Skeletal muscle tissue (tissue), 4 donors: ENCODE data around the gene NPAS2. TPM values are rescaled to one million over a fixed set of nuclear protein-coding genes. Genes with fewer than 3 reads are reported as not detected.
A peak's percentile ranks its signal among the peaks of the same experiment; 100 is the strongest.

ENCODE experiments used
- H3K27ac ChIP-seq: one replicate; pipeline ENCODE4 v1.7.0; 2013; ENCODE audit warnings: mild to moderate bottlenecking, low read depth, low read length, inconsistent platforms
- H3K27me3 ChIP-seq, 3 donors: one replicate each; pipeline ENCODE4 v1.7.0; 2013; ENCODE audit warnings: low read length in 3 of 3; ENCODE audit not compliant: control insufficient read depth in 3 of 3, insufficient read depth in 3 of 3
- H3K36me3 ChIP-seq, 3 donors: one replicate each; pipeline ENCODE4 v1.7.0; 2013; ENCODE audit warnings: low read length in 3 of 3; ENCODE audit not compliant: control insufficient read depth in 3 of 3, insufficient read depth in 3 of 3
- H3K4me1 ChIP-seq, 3 donors: one replicate each; pipeline ENCODE4 v1.7.0; 2013; ENCODE audit warnings: low read length in 3 of 3, mild to moderate bottlenecking in 3 of 3; ENCODE audit not compliant: control insufficient read depth in 3 of 3, insufficient read depth in 3 of 3
- H3K4me3 ChIP-seq, 3 donors: one replicate each; pipeline ENCODE4 v1.7.0; 2013; ENCODE audit warnings: low read length in 3 of 3
- H3K9ac ChIP-seq, 3 donors: one replicate each; pipeline ENCODE4 v1.7.0; 2013; ENCODE audit warnings: low read length in 3 of 3, mild to moderate bottlenecking in 3 of 3, moderate library complexity in 2 of 3, low read depth in 1 of 3
- H3K9me3 ChIP-seq, 3 donors: one replicate each; pipeline ENCODE4 v1.7.0; 2013; ENCODE audit warnings: low read length in 3 of 3; ENCODE audit not compliant: control insufficient read depth in 3 of 3
- total RNA-seq: library from RNA; depleted of rRNA; stranded (reverse); fragments of >200 nt; gene quantifications from one replicate; pipeline ENCODE4 v1.2.3, GENCODE V29; 2014
- donor health status: Osteomylitis.

Gene NPAS2
- total RNA-seq, 1 donor from 2014 or later = 7.8 TPM

GRCh38 chr2:101030866-101031554, 211.1 kb downstream of the NPAS2 start:
- peak overlapping the region in 1 of 3 donors; percentile 16 for H3K9ac ChIP-seq
- H3K4me3 ChIP-seq = no peak overlapping the region
- peaks cover 79 to 82% (median 80%) of the 10 kb centered on the region in 3 donors for H3K36me3 ChIP-seq
- peaks cover 0 to 4% (median 0%) of the 10 kb centered on the region in 3 donors for H3K4me1 ChIP-seq
- H3K9me3 ChIP-seq = no peaks in the 10 kb centered on the region
- no peaks in the 10 kb centered on the region for H3K27me3 ChIP-seq
- H3K27ac ChIP-seq = no peak overlapping the region

DNA sequence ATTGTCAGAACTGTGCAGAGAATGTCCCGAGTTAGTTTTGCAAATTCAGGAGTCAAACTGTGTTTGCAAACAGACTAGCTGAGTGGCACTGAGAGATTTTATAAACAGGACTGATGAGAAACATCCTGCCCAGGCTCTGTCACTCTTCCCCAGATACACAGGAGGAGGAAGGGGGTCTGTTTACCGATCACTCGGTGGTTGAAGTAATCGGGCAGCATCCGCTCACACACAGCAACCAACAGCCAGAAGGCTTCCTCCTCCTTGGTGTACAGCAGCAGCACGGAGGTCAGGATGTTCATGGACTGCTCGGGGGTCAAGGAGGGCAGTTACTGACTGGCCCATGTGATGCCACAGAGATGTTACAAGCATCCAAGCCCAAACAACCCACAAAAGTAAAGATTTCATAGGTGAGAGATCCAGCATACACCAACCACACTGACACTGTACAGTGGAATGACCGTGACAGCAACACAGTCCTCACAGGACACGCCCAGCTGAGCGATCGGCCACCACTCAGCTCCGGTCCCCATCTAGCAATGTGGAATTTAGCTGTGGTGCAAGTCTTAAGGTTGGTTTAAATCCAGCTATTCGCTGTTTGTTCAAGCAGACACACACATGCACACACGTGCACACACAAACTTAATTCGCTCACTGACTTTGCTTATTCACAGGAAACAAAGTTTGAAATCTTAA, 212.3 kb downstream of the NPAS2 start:
- no peaks in the 10 kb centered on the region for H3K27me3 ChIP-seq
- no peak overlapping the region for H3K27ac ChIP-seq
- H3K36me3 ChIP-seq = peaks cover 75 to 78% (median 77%) of the 10 kb centered on the region in 3 donors

GRCh38 chr2:101036562-101036961, 216.6 kb downstream of the NPAS2 start:
- Histone ChIP-seq H3K27ac (no peak overlapping the region), H3K4me3 (no peak overlapping the region), H3K9me3 (no peaks in the 10 kb centered on the region), H3K36me3 (peaks cover 69 to 74% (median 70%) of the 10 kb centered on the region in 3 donors), H3K4me1 (no peaks in the 10 kb centered on the region), H3K27me3 (no peaks in the 10 kb centered on the region), H3K9ac (no peak overlapping the region)

More for the DNA sequence above, 212.3 kb downstream of the NPAS2 start:
- Histone ChIP-seq H3K4me1 (peaks cover 0 to 4% (median 0%) of the 10 kb centered on the region in 3 donors), H3K9ac (no peak overlapping the region), H3K4me3 (no peak overlapping the region), H3K9me3 (no peaks in the 10 kb centered on the region)

DNA sequence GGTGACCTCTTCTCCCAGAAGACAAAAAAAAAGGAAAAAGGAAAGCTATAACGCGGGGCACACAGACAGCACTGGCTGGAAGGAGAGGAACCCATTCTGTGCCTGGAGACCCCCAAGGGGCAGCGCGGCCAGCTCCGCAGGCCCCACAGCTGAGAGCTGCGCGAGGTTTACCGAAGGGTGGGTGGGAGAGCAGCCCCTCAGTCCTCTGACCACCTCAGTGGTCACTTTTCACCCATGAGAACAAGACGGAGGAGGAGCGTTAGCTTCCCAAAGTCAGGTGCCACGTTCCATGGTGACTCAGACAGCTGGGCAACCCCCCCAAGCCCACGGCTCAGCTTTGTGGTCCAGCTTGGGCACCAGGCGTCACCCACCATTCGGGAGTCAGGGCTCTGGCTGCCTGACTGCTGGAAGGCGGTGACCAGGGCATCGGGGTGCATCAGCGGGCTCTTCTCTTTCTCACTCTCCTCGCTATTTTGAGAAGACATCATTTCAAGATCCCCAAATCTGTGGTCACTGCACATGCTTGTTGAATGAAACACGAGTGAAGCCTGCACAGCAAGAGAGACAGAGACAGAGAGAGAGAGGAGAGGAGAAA, 217.3 kb downstream of the NPAS2 start:
- Histone ChIP-seq H3K4me3 (no peak overlapping the region), H3K9ac (no peak overlapping the region), H3K27me3 (no peaks in the 10 kb centered on the region), H3K4me1 (no peaks in the 10 kb centered on the region), H3K36me3 (peaks cover 62 to 69% (median 63%) of the 10 kb centered on the region in 3 donors), H3K9me3 (no peaks in the 10 kb centered on the region), H3K27ac (no peak overlapping the region)

- Histone ChIP-seq H3K27ac (no peak overlapping the region), H3K36me3 (peaks cover 48 to 61% (median 49%) of the 10 kb centered on the region in 3 donors), H3K9ac (no peak overlapping the region), H3K27me3 (no peaks in the 10 kb centered on the region), H3K4me3 (no peak overlapping the region), H3K9me3 (no peaks in the 10 kb centered on the region), H3K4me1 (no peaks in the 10 kb centered on the region)
Observed at GRCh38 chr2:101038455-101039255, 218.7 kb downstream of the NPAS2 start.

DNA sequence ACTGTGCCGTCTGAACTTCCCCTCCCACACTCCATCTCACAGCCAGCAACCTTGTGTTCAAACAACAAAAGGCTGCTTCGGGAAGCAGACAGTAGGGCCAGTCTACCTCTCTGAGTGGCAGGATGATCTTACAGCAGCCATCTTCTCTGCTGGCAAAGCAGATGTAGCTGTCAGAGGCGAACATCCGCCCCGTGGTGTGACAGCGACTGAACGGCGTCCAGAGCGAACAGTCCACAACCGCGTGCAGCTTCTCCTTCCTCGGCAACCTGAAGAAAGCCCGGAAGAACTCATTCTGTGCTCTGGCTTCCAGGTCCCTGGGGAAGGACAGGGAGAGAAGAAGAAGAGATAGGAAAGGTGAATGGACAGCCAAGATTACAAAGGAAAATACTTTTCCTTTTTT, 220.1 kb downstream of the NPAS2 start:
- H3K4me1 ChIP-seq = no peaks in the 10 kb centered on the region
- H3K27me3 ChIP-seq = no peaks in the 10 kb centered on the region
- H3K36me3 ChIP-seq = peaks cover 37 to 50% (median 39%) of the 10 kb centered on the region in 3 donors
- H3K9ac ChIP-seq = no peak overlapping the region
- H3K4me3 ChIP-seq = no peak overlapping the region
- H3K9me3 ChIP-seq = no peaks in the 10 kb centered on the region
- H3K27ac ChIP-seq = no peak overlapping the region

DNA sequence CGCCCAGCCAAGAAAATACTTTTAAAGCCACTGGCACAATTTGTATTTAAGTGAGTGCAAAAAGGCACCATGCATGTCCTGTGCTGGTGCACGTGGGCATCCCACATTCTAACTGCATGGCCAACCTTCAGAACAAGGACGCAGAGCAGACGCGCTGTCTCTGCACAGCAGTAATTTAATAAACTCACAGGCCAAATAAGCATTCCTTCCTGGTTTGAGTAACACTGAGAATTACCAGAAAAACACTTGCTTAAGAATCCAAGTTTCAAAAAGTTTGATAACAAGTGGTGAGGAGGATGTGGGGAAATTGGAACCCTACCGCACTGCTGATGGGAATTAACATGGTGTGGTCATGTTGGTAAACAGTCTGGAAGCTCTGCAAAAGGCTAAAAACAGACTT, 220.8 kb downstream of the NPAS2 start:
- no peaks in the 10 kb centered on the region for H3K9me3 ChIP-seq
- H3K9ac ChIP-seq = no peak overlapping the region
- no peaks in the 10 kb centered on the region for H3K27me3 ChIP-seq
- no peaks in the 10 kb centered on the region for H3K4me1 ChIP-seq
- H3K27ac ChIP-seq = no peak overlapping the region
- peaks cover 30 to 44% (median 36%) of the 10 kb centered on the region in 3 donors for H3K36me3 ChIP-seq
- H3K4me3 ChIP-seq = no peak overlapping the region

- H3K27ac ChIP-seq = no peak overlapping the region
- no peak overlapping the region for H3K9ac ChIP-seq
- no peaks in the 10 kb centered on the region for H3K4me1 ChIP-seq
- H3K4me3 ChIP-seq = no peak overlapping the region
- H3K36me3 ChIP-seq = peaks cover 30 to 41% (median 34%) of the 10 kb centered on the region in 3 donors
- no peaks in the 10 kb centered on the region for H3K9me3 ChIP-seq
- H3K27me3 ChIP-seq = no peaks in the 10 kb centered on the region
Observed at GRCh38 chr2:101041413-101041812, 221.5 kb downstream of the NPAS2 start.

DNA sequence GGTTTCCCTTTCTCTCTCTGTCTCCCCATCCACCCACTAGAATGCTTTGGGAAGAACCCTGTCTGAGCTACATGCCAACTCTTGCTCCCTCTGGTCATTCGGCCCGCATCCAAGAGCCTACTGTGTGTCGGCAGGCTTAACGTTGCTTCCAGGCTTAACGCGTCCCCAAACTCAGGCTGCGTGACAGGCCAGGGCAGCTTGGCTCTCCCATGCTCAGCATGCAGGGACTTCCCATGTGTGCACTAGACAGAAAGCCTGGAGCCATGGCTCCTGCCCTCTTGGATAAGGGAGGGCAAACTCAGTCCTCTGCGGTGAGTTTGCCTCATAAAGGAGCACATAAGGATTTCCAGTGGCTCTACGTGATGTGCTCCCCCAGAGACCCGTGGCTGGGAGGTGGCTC, 225.4 kb downstream of the NPAS2 start:
- Histone ChIP-seq H3K27me3 (no peaks in the 10 kb centered on the region), H3K4me1 (peaks cover 10 to 15% (median 14%) of the 10 kb centered on the region in 3 donors), H3K9ac (no peak overlapping the region), H3K27ac (no peak overlapping the region), H3K9me3 (no peaks in the 10 kb centered on the region), H3K4me3 (no peak overlapping the region), H3K36me3 (peaks cover 13 to 22% (median 15%) of the 10 kb centered on the region in 3 donors)
